HG02678 (cell line): ENCODE data around the gene PRR23B.
"Not testable (repeated sequence)": the region's sequence is repeated elsewhere in the genome, so short reads cannot be mapped to it uniquely, and the experiment has no call there.

ENCODE experiments used
- ATAC-seq: cut with Tn5 transposase; IDR thresholded peaks from one replicate; pipeline ENCODE4 v1.9.1; 2021; ENCODE audit warnings: mild to moderate bottlenecking, moderate library complexity; ENCODE audit not compliant: unreplicated experiment

PRR23B gene

GRCh38 chr3:139020868-139021234, at the start of gene PRR23B:
TSS of gene PRR23B (minus strand) at chr3:139020926. CDS start at chr3:139020661, 265 bp downstream.
- no peak for ATAC-seq

GRCh38 chr3:139062918-139063317, 42.2 kb upstream of the PRR23B start:
- no peak for ATAC-seq

- ATAC-seq, result no peak
Observed at GRCh38 chr3:139052802-139053600, 32.3 kb upstream of the PRR23B start.

GRCh38 chr3:139044366-139045210, 23.9 kb upstream of the PRR23B start, which contains the start of gene PRR23C:
TSS of gene PRR23C (minus strand) at chr3:139044892. CDS start at chr3:139044620, 272 bp downstream.
- no peak for ATAC-seq

- ATAC-seq, result no peak
Observed at GRCh38 chr3:139043554-139044365, 23.0 kb upstream of the PRR23B start.

GRCh38 chr3:139037478-139037877, 16.8 kb upstream of the PRR23B start:
- no peak for ATAC-seq

- ATAC-seq, result no peak
Observed at GRCh38 chr3:139032326-139033002, 11.7 kb upstream of the PRR23B start.

GRCh38 chr3:139030576-139030975, 9.8 kb upstream of the PRR23B start:
- not testable (repeated sequence) for ATAC-seq

- ATAC-seq, result no peak
Observed at GRCh38 chr3:139024968-139025367, 4.2 kb upstream of the PRR23B start.

GRCh38 chr3:139020036-139020867, 474 bp downstream of the PRR23B start:
- no peak for ATAC-seq

GRCh38 chr3:139016430-139017048, 4.2 kb downstream of the PRR23B start:
- no peak for ATAC-seq

GRCh38 chr3:139006051-139006716, 14.5 kb downstream of the PRR23B start, which contains the start of gene PRR23A:
TSS of gene PRR23A (minus strand) at chr3:139006268. CDS start at chr3:139006268, 0 bp downstream.
- no peak for ATAC-seq

- ATAC-seq, result no peak
Observed at GRCh38 chr3:139005356-139005993, 15.3 kb downstream of the PRR23B start.

GRCh38 chr3:138995706-138996105, 25.0 kb downstream of the PRR23B start:
- no peak for ATAC-seq

- ATAC-seq, result no peak
Observed at GRCh38 chr3:138987181-138987580, 33.5 kb downstream of the PRR23B start.

- no peak for ATAC-seq
Observed at GRCh38 chr3:138985932-138986331, 34.8 kb downstream of the PRR23B start.

- no peak for ATAC-seq
Observed at GRCh38 chr3:138984816-138985215, 35.9 kb downstream of the PRR23B start.

- ATAC-seq, result no peak
Observed at GRCh38 chr3:138976047-138976446, 44.7 kb downstream of the PRR23B start.
